GM12865 (cell line): Measurements from ENCODE around the gene CYP2W1.
A peak's percentile ranks its signal among the peaks of the same experiment; 100 is the strongest.

Experiments
- DNase-seq: peaks from one replicate; pipeline ENCODE4 v3.0.0; 2010; ENCODE audit warnings: low read depth
- H3K4me3 ChIP-seq: 2 replicates; pipeline ENCODE4 v1.5.1; 2011; ENCODE audit warnings: mild to moderate bottlenecking, low read depth, low read length, control low read depth
- CTCF ChIP-seq: IDR thresholded peaks from 2 replicates; pipeline ENCODE4 v1.5.1; 2011; ENCODE audit warnings: low read length, control low read depth, low read depth, inconsistent platforms; ENCODE audit not compliant: insufficient read depth; ENCODE audit errors: missing control alignments

CYP2W1 gene

DNA sequence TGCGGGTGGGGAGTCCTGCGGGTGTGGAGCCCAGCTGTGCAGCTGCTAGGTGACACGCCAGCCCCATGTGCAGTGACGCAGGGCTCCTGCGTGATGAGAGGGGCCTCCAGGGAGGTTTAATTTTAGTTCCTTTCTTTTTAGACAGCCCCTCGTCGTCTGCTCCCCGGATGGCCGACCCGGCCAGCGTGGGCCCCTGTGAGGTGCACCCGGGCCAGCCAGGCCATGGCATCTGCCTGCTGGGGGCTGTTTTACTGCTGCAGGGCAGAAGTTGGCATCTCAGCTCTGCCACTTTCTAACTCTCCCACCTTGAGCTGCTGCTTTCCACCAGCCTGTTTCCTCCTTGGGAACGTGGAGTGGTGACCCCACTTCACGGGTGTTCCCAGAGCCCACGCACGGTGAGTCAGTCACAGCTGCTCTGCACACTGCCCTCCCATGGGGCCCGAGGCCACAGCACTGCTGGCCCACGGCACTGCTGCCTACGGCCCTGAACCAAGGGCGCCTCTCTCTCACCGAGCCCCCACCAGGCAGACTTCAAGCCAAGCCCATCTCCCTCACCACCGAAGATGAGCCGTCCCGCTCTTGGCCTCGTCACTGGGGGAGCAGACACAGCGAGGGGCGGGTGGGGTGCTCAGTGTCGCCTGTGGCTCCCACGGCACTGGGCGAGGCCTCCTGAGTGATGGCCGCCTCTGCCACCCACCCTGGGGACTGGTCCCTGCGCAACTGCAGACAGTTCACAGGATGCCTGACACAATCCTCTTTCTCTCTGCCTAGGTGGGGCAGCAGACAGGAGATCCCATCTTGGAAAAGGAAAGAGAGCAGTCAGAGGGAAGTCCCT lies 21.3 kb downstream of the CYP2W1 start:
- no peak for DNase-seq
- peak overlapping the region; percentile 0; the same call in 1 of the 2 replicates for H3K4me3 ChIP-seq
- no peak for TF ChIP-seq CTCF

DNA sequence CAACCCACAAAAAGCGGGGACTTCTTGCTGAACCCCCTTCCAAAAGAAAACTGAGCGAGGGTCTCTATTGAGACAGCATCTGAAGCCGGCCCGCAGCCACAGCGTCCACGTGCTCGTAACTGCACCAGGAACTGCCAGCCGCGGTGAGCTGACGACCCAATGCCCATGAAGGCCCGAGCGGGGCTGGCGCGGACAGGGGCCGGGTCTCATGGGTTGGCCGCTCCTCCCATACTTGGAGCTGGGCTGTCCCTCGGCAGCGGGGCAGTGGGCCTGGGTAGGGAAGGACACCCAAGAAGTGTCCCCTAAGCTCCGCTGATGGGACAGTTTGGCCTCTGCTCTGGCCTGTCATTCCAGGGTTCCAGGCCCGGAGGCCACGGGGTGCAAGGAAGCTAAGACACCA lies 22.3 kb downstream of the CYP2W1 start:
- no peak overlapping the region for H3K4me3 ChIP-seq
- no peak for TF ChIP-seq CTCF
- no peak for DNase-seq

DNA sequence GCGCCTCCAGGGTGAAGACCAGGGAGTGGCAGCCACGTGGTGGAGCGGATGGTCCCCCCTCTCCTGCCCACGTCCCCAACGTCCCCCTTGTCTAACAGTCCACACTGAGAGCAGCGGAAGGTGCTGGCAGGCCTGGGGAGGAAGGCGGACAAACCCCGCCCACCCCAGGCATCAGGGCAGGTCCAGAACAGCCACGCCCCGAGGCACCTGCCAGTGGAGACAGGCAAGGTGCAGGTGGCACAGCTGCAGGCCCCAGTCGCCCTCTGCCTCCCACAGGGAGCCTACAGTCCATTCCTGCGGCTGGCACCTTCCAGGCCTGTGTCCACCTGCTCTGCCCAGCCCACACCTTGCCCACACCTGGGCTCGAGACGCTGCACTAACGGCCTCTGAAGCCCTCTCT lies 24.9 kb downstream of the CYP2W1 start:
- H3K4me3 ChIP-seq, result no peak overlapping the region
- TF ChIP-seq CTCF, result no peak
- DNase-seq, result no peak

GRCh38 chr7:1008733-1009363 lies 25.9 kb downstream of the CYP2W1 start:
- H3K4me3 ChIP-seq, result no peak overlapping the region
- no peak for DNase-seq
- TF ChIP-seq CTCF, result no peak

DNA sequence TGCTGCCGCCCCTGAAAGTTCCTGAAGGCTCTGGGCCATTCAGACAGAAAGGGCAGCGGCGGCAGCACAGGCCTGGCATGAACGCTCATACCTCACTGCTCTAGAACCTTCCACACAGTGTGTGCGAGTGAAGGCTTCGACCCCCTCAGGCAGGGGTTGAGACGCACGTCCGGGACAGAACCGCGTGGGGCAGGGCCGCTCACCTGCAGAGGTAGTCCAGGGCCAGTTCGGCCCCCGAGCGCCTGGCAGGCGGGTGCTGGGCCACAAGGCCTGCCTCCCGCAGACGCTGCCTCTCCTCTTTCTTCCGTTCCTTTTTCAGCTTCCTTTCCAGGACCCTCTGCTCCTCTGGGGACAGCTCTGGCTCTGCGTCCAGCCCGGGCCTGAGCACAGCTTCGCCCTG lies 26.8 kb downstream of the CYP2W1 start:
- DNase-seq, result no peak
- no peak overlapping the region for H3K4me3 ChIP-seq
- TF ChIP-seq CTCF, result no peak

- H3K4me3 ChIP-seq, result no peak overlapping the region
- DNase-seq, result no peak
- no peak for TF ChIP-seq CTCF
Measured at GRCh38 chr7:1010226-1010625, 27.2 kb downstream of the CYP2W1 start.
